ENCODE measurements around the gene DHRS1. TPM values are rescaled to one million over a fixed set of nuclear protein-coding genes. Genes with fewer than 3 reads are reported as not detected.

The DHRS1 gene
- total RNA-seq, 1 experiment from 2014 or later = 8.9 TPM

DNA sequence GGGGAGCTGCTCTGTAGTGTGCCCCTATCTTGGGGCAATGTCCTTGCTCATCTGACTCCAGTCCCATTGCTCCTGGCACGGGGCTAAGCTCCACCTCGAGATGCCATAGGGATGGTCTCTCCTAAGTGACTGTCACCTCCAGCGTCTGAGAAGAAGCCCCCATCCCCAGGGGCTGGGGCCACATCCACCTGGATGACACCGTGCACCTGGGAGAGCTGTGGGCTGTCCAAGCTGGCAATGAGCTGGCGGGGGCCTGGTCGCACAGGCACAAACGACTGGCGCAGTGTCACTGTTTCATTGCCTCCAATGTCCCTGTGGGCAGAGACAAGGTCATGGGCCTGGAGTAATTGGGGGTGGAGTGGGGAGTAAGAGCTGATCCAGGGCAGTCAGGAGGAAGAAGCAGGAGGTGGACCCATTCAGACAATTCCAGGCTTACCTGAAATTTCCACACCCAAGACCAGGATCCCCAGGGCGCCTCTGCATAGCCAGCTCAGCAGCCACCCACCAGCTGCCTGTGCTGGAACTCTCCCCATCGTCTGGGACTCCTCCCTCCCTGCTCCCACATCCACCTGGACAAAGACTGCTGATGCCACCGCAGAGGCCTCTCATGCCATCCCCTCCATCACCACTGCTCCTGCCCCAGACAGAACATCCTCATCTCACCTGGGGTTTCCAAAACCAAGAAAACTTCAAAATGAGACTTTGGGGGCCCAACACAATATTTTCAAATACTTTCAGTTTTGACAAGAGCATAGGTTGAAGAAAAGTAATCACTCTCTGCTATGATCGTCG lies 50.2 kb downstream of the DHRS1 start:
- DNase-seq (ENCODE audit: low read depth, low spot score) (no peak), ATAC-seq (no peak)
- POLR2A ChIA-PET = no interaction called here
- TF ChIP-seq TCF7L2 (IDR thresholded peaks at IDR 0.05; ENCODE audit: low read depth, low read length) = no peak
- TF ChIP-seq SIN3A (IDR thresholded peaks at IDR 0.05; ENCODE audit: borderline replicate concordance, insufficient read depth, low read depth, low read length) = no peak
- TF ChIP-seq, protein P1, sequence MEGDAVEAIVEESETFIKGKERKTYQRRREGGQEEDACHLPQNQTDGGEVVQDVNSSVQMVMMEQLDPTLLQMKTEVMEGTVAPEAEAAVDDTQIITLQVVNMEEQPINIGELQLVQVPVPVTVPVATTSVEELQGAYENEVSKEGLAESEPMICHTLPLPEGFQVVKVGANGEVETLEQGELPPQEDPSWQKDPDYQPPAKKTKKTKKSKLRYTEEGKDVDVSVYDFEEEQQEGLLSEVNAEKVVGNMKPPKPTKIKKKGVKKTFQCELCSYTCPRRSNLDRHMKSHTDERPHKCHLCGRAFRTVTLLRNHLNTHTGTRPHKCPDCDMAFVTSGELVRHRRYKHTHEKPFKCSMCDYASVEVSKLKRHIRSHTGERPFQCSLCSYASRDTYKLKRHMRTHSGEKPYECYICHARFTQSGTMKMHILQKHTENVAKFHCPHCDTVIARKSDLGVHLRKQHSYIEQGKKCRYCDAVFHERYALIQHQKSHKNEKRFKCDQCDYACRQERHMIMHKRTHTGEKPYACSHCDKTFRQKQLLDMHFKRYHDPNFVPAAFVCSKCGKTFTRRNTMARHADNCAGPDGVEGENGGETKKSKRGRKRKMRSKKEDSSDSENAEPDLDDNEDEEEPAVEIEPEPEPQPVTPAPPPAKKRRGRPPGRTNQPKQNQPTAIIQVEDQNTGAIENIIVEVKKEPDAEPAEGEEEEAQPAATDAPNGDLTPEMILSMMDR (IDR thresholded peaks at IDR 0.05) = no peak
- TF ChIP-seq POLR2AphosphoS5 (IDR thresholded peaks at IDR 0.05; ENCODE audit: low read depth, low read length) = no peak
- TF ChIP-seq, protein P2, sequence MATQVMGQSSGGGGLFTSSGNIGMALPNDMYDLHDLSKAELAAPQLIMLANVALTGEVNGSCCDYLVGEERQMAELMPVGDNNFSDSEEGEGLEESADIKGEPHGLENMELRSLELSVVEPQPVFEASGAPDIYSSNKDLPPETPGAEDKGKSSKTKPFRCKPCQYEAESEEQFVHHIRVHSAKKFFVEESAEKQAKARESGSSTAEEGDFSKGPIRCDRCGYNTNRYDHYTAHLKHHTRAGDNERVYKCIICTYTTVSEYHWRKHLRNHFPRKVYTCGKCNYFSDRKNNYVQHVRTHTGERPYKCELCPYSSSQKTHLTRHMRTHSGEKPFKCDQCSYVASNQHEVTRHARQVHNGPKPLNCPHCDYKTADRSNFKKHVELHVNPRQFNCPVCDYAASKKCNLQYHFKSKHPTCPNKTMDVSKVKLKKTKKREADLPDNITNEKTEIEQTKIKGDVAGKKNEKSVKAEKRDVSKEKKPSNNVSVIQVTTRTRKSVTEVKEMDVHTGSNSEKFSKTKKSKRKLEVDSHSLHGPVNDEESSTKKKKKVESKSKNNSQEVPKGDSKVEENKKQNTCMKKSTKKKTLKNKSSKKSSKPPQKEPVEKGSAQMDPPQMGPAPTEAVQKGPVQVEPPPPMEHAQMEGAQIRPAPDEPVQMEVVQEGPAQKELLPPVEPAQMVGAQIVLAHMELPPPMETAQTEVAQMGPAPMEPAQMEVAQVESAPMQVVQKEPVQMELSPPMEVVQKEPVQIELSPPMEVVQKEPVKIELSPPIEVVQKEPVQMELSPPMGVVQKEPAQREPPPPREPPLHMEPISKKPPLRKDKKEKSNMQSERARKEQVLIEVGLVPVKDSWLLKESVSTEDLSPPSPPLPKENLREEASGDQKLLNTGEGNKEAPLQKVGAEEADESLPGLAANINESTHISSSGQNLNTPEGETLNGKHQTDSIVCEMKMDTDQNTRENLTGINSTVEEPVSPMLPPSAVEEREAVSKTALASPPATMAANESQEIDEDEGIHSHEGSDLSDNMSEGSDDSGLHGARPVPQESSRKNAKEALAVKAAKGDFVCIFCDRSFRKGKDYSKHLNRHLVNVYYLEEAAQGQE (IDR thresholded peaks at IDR 0.05; ENCODE audit: insufficient read depth in 1 of 2, low read depth in 2 of 2, low read length in 1 of 2) = no peak
- no peaks in the 10 kb centered on the region for H3K27me3 ChIP-seq (ENCODE audit: control insufficient read depth, insufficient read depth, low read length)
- no peaks in the 10 kb centered on the region for H3K36me3 ChIP-seq (ENCODE audit: control insufficient read depth, insufficient read depth, low read length)
- H3K4me3 ChIP-seq (ENCODE audit: low read depth in 2 of 2, low read length in 2 of 2) = no peak overlapping the region
- no peak overlapping the region for H3K27ac ChIP-seq (ENCODE audit: low read length)
- CTCF ChIA-PET = no interaction called here
- no peaks in the 10 kb centered on the region for H3K4me1 ChIP-seq (ENCODE audit: control insufficient read depth, insufficient read depth, low read length)
- intact Hi-C loops (cut with micrococcal nuclease; ENCODE audit: unreplicated experiment) (no loop called here), in situ Hi-C loops (cut with HindIII; ENCODE audit: low pct_unique_long_range_greater_than_20kb, low sequenced_read_pairs) (no loop called here)
- H3K9me3 ChIP-seq (ENCODE audit: control insufficient read depth, insufficient read depth, low read depth, low read length) = no peaks in the 10 kb centered on the region
- BruUV-seq (replicated peaks) = no TSS peak

DNA sequence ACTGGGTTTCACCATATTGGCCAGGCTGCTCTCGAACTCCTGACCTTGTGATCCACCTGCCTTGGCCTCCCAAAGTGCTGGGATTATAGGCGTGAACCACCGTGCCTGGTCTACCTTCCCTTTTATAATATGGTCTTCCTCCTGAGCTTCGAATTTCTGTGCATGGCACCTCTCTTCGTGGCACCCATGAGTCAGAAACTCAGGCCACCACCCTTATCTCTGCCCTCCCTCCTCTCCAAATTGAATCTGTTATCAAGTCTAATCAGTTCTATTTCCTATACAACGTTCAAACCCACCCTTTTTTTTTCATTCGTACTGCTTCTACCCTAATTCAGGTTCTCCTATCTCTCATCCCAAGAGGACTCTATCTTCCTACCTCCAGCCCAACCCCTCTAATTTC lies 52.2 kb downstream of the DHRS1 start:
- no peak overlapping the region for H3K4me3 ChIP-seq (ENCODE audit: low read depth in 2 of 2, low read length in 2 of 2)
- intact Hi-C loops (cut with micrococcal nuclease; ENCODE audit: unreplicated experiment) = no loop called here
- CTCF ChIA-PET = no interaction called here
- in situ Hi-C loops (cut with HindIII; ENCODE audit: low pct_unique_long_range_greater_than_20kb, low sequenced_read_pairs) = no loop called here
- ATAC-seq (no peak), DNase-seq (ENCODE audit: low read depth, low spot score) (no peak)
- no peak overlapping the region for H3K27ac ChIP-seq (ENCODE audit: low read length)
- no peaks in the 10 kb centered on the region for H3K36me3 ChIP-seq (ENCODE audit: control insufficient read depth, insufficient read depth, low read length)
- H3K27me3 ChIP-seq (ENCODE audit: control insufficient read depth, insufficient read depth, low read length) = no peaks in the 10 kb centered on the region
- TF ChIP-seq, protein P1 (IDR thresholded peaks at IDR 0.05) = no peak
- TF ChIP-seq, protein P2 (IDR thresholded peaks at IDR 0.05; ENCODE audit: insufficient read depth in 1 of 2, low read depth in 2 of 2, low read length in 1 of 2) = no peak
- no peak for TF ChIP-seq POLR2AphosphoS5 (IDR thresholded peaks at IDR 0.05; ENCODE audit: low read depth, low read length)
- no peak for TF ChIP-seq TCF7L2 (IDR thresholded peaks at IDR 0.05; ENCODE audit: low read depth, low read length)
- no peak for TF ChIP-seq SIN3A (IDR thresholded peaks at IDR 0.05; ENCODE audit: borderline replicate concordance, insufficient read depth, low read depth, low read length)
- POLR2A ChIA-PET = interaction anchor here (0.6 to 0.7 kb wide), 2 partner anchors 32 to 53 kb away, joined by 4 read pairs; no protein-coding TSS in a partner anchor
- BruUV-seq (replicated peaks) = no TSS peak
- H3K9me3 ChIP-seq (ENCODE audit: control insufficient read depth, insufficient read depth, low read depth, low read length) = no peaks in the 10 kb centered on the region
- H3K4me1 ChIP-seq (ENCODE audit: control insufficient read depth, insufficient read depth, low read length) = no peaks in the 10 kb centered on the region

Data from Panc1 (cell line).